ENCODE results near the gene FCAMR.

Gene FCAMR

DNA sequence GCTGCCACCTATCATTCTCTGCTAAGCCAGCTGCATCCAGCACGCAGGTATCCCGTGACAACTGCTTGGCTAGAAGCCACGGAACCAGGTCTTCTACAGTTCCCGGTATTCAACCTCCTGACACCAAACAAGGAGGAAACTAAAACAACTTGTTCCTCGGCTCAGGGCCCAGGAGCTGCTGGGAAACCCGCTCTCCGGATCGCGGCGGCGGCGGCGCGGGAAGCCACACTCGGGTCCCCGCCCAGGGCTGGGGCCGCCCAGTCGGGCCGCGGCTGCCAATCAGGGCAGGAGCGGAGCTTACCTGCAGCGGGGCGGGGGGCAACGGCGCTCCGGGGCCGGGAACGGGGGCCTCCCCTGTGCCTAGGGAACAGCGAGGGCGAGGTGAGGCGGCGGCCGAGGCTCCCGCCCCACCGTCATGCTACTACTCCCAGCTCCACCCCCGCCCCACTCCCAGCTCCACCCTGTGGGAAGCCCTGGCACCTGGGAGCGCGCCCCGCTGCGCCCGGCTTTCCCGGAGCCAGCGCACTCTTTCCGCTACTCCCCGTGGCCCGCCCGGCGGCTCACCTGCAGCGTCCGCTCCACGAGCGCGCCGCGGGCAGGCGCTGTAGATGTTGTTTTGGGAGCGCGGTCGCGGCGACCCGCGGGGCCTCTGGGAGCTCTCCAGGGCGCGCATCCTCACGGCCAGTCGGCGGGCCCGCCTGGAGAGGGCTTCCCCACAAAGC lies 60.9 kb downstream of the FCAMR start:
- no peak for DNase-seq (ENCODE audit: low spot score)

DNA sequence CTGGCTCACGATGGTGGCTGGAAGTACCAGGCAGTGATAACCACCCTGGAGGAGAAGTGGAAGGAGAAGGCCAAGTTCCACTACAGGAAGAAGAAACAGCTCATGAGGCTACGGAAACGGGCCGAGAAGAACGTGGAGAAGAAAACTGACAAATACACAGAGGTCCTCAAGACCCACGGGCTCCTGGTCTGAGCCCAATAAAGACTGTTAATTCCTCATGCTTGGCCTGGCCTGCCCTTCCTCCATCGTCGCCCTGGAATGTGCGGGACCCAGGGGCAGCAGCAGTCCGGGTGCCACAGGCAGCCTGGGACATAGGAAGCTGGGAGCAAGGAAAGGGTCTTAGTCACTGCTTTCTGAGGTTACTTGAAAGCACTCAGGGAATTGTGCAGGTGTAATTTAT lies 62.2 kb downstream of the FCAMR start:
- DNase-seq (ENCODE audit: low spot score), result no peak

All from SK-N-DZ (cell line).